CD4-positive, alpha-beta T cell treated with Interleukin-10 for 1 hour (primary cell): ENCODE data around the gene GPR119.
"Not testable (repeated sequence)": the region's sequence is repeated elsewhere in the genome, so short reads cannot be mapped to it uniquely, and the experiment has no call there.

Source experiments
- DNase-seq: peaks from one replicate; pipeline ENCODE4 v3.0.0-alpha.2; 2020

Gene GPR119

GRCh38 chrX:130338869-130339268, 46.6 kb downstream of the GPR119 start:
- not testable (repeated sequence) for DNase-seq

DNA sequence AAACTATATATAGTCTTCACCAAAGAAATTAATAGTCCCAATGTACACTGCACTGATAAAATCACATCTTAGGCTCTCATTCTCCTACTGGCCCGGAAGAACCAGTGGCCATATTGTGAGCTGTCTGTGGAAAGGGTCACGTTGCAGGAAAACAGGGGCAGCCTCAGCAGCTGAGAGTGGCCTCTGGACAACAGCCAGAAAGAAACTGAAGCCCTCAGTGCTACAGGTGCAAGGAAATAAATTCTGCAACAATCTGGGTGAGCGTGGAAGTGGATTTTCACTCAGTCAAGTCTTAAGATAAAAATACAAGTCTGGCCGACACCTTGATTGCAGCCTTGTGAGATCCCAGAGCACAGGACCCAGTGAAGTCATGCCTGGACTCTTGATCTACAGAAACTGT, 48.9 kb downstream of the GPR119 start:
- no peak for DNase-seq
